Muscle of back (tissue), 13 donors: ENCODE measurements around the gene SSB. TPM values are rescaled to one million over a fixed set of nuclear protein-coding genes. Genes with fewer than 3 reads are reported as not detected.
A peak's percentile ranks its signal among the peaks of the same experiment; 100 is the strongest.
"Not testable (repeated sequence)": the region's sequence is repeated elsewhere in the genome, so short reads cannot be mapped to it uniquely, and the experiment has no call there.

Experiments used
- DNase-seq, 3 donors: peaks; one replicate each; pipeline versions ENCODE4 v3.0.0 to v3.0.0-alpha.2; 2013
- long read RNA-seq, 9 donors: transcript quantifications; one replicate each; lab custom pipeline, GENCODE V29; 2026
- polyA plus RNA-seq, 10 donors: library from polyadenylated mRNA; unstranded; fragments of 120-200 nt; gene quantifications; one replicate each; pipeline ENCODE4 v1.2.1, GENCODE V29; 2013; ENCODE audit not compliant: insufficient read length in 10 of 10

Gene SSB
- 100 to 1,000 TPM; 103 to 135 (median 119) TPM for polyA plus RNA-seq
- long read RNA-seq, donor 1, transcript SSB-201 (12 exons, 1,709 nt), result major isoform, 18 of 82 reads
- long read RNA-seq, donor 1, transcript SSB-212 (2 exons, 392 nt), result minor isoform, 5 of 82 reads
- long read RNA-seq, donor 1, transcript SSB-206 (4 exons, 619 nt), result minor isoform, 6 of 82 reads
- long read RNA-seq, donor 1, partial matches to known transcripts, result 53 of 82 reads
- long read RNA-seq, donor 1, other reads (novel, unspliced or antisense), result 0 of 82 reads
- long read RNA-seq, donor 2, transcript SSB-201 (12 exons, 1,709 nt), result minor isoform, 12 of 114 reads
- long read RNA-seq, donor 2, transcript SSB-212 (2 exons, 392 nt), result major isoform, 13 of 114 reads
- long read RNA-seq, donor 2, partial matches to known transcripts, result 84 of 114 reads
- long read RNA-seq, donor 2, other reads (novel, unspliced or antisense), result 0 of 114 reads
- long read RNA-seq, donor 3, result 0 reads
- long read RNA-seq, donor 4, transcript SSB-212 (2 exons, 392 nt), result minor isoform, 8 of 83 reads
- long read RNA-seq, donor 4, transcript SSB-201 (12 exons, 1,709 nt), result major isoform, 20 of 83 reads
- long read RNA-seq, donor 4, partial matches to known transcripts, result 51 of 83 reads
- long read RNA-seq, donor 4, other reads (novel, unspliced or antisense), result 0 of 83 reads
- long read RNA-seq, donor 5, transcript SSB-212 (2 exons, 392 nt), result minor isoform, 9 of 200 reads
- long read RNA-seq, donor 5, transcript SSB-201 (12 exons, 1,709 nt), result major isoform, 14 of 200 reads
- long read RNA-seq, donor 5, partial matches to known transcripts, result 125 of 200 reads
- long read RNA-seq, donor 5, other reads (novel, unspliced or antisense), result 48 of 200 reads
- long read RNA-seq, donor 6, transcript SSB-201 (12 exons, 1,709 nt), result major isoform, 23 of 96 reads
- long read RNA-seq, donor 6, transcript SSB-212 (2 exons, 392 nt), result minor isoform, 7 of 96 reads
- long read RNA-seq, donor 6, partial matches to known transcripts, result 63 of 96 reads
- long read RNA-seq, donor 6, other reads (novel, unspliced or antisense), result 0 of 96 reads
- long read RNA-seq, donor 7, transcript SSB-201 (12 exons, 1,709 nt), result major isoform, 12 of 106 reads
- long read RNA-seq, donor 7, transcript SSB-206 (4 exons, 619 nt), result minor isoform, 7 of 106 reads
- long read RNA-seq, donor 7, partial matches to known transcripts, result 51 of 106 reads
- long read RNA-seq, donor 7, other reads (novel, unspliced or antisense), result 34 of 106 reads
- long read RNA-seq, donor 8, transcript SSB-212 (2 exons, 392 nt), result minor isoform, 6 of 107 reads
- long read RNA-seq, donor 8, transcript SSB-201 (12 exons, 1,709 nt), result major isoform, 19 of 107 reads
- long read RNA-seq, donor 8, partial matches to known transcripts, result 78 of 107 reads
- long read RNA-seq, donor 8, other reads (novel, unspliced or antisense), result 0 of 107 reads
- long read RNA-seq, donor 9, partial matches to known transcripts, result 13 of 18 reads
- long read RNA-seq, donor 9, other reads (novel, unspliced or antisense), result 0 of 18 reads

GRCh38 chr2:169798718-169799592, at the start of gene SSB:
SSB (plus strand) TSS chr2:169798871; CDS start chr2:169800961, 2,090 bp downstream.
- DNase-seq, result peak; percentile 92 to 97 (median 94)

DNA sequence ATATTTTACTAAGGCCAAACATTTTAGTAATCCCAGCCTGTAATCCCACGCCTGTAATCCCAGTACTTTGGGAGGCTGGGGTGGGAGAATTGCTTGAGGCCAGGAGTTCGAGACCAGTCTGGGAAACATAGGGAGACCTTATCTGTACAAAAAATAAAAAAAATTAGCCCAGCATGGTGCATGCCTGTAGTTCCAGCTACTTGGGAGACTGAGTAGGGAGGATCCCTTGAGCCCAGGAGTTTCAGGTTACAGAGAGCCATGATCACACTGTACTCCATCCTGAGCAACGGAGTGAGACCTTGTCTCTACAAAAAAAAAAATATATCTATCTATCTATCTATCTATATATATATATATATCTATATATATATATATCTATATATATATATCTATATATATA, 45.9 kb upstream of the SSB start:
- no peak for DNase-seq

DNA sequence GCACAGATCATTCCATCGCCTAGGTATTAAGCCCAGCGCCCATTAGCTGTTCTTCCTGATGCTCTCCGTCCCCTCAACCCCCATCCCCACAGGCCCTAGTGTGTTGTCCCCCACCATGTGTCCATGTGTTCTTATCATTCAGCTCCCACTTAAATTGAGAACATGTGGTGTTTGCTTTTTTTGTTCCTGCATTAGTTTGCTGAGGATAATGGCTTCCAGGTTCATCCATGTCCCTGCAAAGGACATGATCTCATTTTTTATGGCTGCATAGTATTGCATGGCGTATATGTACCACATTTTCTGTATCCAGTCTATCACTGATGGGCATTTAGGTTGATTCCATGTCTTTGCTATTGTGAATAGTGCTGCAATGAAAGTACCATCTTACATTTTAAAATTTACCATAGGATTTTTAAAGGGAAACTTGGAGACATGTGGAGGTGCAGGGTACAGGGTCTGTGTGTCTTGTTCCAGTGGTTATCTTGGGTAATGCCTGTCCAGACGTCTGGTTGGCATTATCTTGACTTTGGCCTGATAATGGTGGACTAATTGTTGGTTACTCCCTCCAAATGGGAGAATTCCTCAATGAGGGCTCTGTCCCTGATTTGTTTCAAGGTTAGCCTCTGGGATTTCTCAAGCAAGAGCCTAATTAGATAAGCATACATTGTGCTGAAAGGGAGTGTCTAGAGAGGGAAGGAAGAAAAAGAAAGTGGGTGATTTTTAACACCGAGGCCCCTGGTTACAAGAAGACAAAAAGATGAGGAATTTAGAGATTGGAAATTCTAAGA, 43.4 kb upstream of the SSB start:
- no peak for DNase-seq

GRCh38 chr2:169756342-169756741, 42.3 kb upstream of the SSB start:
- no peak for DNase-seq

- DNase-seq, result no peak
Measured at GRCh38 chr2:169757356-169757755, 41.3 kb upstream of the SSB start.

DNA sequence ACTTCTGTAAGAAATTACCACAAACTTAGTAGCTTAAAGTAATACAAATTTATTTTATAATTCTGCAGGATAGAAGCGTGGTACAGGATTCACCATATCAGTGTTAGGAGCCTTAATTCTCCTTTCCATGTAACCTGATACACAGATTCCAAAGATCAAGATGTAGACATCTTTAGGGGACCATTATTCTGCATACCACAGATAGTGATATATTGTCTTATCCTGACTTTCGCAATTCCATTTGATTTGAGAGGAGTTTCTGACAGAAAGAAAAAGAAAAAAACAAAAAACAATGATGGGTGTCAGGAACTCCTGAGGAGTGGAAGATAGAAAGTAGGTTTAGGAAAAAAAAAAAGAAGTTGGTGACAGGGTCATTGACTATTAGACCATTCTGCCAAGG, 40.9 kb upstream of the SSB start:
- no peak for DNase-seq

GRCh38 chr2:169759987-169760386, 38.7 kb upstream of the SSB start:
- no peak for DNase-seq

DNA sequence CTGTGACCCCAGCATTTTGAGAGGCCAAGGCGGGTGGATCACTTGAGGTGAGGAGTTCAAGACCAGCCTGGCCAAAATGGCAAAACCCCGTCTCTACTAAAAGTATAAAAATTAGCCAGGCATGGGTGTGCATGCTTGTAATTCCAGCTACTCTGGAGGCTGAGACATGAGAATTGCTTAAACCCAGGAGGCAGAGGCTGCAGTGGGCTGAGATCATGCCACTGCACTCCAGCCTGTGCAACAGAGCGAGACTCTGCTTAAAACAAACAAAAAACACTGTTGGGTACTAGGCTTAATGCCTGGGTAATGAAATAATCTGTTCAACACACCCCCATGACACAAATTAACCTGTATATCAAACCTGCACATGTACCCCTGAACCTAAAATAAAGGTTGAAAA, 37.9 kb upstream of the SSB start:
- DNase-seq, result not testable (repeated sequence)

DNA sequence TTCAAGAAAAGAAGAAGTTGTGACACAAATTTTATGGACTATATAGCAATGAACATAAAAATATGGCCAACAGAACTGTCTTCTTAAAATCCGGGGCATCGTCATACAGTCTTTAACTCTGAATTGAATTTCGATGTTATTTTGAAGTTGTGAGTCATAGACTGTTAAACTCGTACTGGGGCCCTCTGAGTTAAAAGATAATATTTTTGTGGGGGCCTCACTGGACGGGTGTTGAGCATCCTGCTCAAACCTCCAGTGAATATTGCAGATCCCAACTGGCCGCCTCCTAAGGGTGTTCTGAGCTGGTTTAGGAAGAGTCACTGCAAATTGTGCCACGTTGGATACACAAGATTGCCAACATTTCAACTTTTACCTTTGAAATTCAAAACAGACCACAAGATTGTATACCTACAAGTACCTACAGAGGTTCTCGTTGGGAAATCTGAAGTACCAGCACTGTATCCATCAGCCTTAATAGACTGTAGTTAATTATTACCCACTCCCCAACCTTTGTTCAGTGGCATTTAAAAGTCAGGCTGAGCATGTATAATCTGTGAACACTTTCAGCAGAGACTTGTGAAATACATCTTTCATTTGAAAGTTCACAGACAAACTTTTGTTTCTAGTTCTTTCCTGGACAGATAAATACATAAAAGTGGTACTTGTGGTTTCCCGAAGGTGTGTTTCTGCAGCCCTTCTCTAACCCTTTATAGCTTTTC, 37.3 kb upstream of the SSB start:
- DNase-seq, result no peak

GRCh38 chr2:169761970-169762292, 36.7 kb upstream of the SSB start:
- no peak for DNase-seq

GRCh38 chr2:169765523-169765922, 33.1 kb upstream of the SSB start:
- DNase-seq, result no peak

DNA sequence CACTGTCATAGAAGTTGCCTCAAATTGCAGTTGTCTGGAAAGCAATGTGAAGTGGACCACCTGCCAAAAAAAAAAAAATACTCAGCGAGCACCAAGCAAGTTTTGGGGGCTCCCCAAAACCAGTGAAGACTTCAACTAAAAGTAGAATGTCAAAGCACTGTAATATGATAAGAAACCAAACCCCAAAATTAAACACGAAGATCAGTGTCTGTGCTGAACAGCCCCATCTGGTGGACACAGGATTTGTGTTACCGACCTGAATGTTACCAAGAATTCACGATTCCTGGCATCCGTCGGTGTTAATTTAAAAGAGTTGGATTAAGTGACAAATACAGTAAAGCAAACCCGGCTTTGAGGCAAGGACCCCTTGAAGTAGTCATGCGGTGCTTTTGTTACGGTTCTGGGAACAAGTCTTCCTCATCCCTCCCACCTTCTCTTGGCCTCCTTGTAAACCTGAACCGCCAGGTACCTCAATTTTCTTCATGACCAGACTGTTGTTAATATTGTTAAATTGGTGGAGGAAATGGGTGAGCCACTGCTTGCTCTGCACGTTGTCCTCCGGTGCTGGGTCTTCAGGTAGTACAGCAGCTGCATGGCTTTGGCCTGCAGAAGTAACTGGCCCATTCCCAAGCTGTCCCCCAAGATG, 31.3 kb upstream of the SSB start:
- peak; percentile 55 to 80 (median 65) for DNase-seq

GRCh38 chr2:169768262-169768995, 30.2 kb upstream of the SSB start:
- DNase-seq, result peak in 1 of 3 donors; percentile 39

DNA sequence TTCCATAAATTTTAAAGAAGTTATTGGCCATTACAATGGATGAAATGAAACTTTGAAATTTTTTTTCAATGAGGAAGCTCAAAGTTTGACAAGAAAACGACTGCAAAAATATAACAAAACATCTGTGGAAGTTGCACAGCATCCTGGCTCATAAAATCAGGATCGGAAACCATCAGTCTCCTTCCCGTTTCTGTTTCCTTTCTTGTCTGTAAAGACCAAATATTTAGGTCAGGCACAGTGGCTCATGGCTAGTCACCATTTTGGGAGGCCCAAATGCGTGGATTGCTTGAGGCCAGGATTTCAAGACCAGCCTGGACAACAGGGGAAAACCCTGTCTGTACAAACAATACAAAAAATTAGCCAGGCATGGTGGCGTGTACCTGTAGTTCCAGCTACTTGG, 27.6 kb upstream of the SSB start:
- no peak for DNase-seq

DNA sequence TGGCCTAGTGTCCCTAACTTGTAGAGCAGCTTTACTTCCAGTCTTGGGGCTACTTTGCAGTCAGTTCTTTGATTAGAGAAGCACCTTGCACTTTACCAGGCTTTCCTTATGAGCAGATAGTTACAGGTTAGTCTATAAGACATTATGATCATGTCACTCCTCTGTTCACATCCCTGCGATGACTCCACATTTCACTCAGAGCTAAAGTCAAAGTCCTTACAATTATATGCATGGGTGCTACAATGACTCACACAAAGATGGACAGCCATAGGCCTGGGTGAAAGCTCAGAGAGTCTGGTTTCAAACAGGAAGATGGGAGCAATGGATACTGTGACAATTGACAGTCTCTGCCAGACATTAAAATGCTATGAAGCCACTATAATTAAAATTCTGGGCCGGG, 27.1 kb upstream of the SSB start:
- DNase-seq, result no peak

- no peak for DNase-seq
Measured at GRCh38 chr2:169772651-169773050, 26.0 kb upstream of the SSB start.

GRCh38 chr2:169775354-169775753, 23.3 kb upstream of the SSB start:
- DNase-seq, result no peak

- peak in 2 of 3 donors; percentile 11 to 23 for DNase-seq
Measured at GRCh38 chr2:169775765-169776164, 22.9 kb upstream of the SSB start.
